NCI-H82 treated with DMSO at 0.1 percent for 48 hours (cell line): ENCODE results near the gene CCDC14.
A peak's percentile ranks its signal among the peaks of the same experiment; 100 is the strongest.
"Not testable (repeated sequence)": the region's sequence is repeated elsewhere in the genome, so short reads cannot be mapped to it uniquely, and the experiment has no call there.

ENCODE experiments used
- DNase-seq: peaks from one replicate; lab custom pipeline; 2025; ENCODE audit not compliant: unreplicated experiment; lab: John Stamatoyannopoulos, UW

Gene CCDC14, protein sequence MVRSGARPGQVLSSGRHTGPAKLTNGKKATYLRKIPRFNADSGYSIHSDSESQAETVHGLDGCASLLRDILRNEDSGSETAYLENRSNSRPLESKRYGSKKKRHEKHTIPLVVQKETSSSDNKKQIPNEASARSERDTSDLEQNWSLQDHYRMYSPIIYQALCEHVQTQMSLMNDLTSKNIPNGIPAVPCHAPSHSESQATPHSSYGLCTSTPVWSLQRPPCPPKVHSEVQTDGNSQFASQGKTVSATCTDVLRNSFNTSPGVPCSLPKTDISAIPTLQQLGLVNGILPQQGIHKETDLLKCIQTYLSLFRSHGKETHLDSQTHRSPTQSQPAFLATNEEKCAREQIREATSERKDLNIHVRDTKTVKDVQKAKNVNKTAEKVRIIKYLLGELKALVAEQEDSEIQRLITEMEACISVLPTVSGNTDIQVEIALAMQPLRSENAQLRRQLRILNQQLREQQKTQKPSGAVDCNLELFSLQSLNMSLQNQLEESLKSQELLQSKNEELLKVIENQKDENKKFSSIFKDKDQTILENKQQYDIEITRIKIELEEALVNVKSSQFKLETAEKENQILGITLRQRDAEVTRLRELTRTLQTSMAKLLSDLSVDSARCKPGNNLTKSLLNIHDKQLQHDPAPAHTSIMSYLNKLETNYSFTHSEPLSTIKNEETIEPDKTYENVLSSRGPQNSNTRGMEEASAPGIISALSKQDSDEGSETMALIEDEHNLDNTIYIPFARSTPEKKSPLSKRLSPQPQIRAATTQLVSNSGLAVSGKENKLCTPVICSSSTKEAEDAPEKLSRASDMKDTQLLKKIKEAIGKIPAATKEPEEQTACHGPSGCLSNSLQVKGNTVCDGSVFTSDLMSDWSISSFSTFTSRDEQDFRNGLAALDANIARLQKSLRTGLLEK

GRCh38 chr3:123960781-123961507 is at the start of gene CCDC14:
Gene CCDC14 (minus strand): TSS chr3:123961229. CDS start chr3:123961173, 56 bp downstream.
- DNase-seq = peak; percentile 95

DNA sequence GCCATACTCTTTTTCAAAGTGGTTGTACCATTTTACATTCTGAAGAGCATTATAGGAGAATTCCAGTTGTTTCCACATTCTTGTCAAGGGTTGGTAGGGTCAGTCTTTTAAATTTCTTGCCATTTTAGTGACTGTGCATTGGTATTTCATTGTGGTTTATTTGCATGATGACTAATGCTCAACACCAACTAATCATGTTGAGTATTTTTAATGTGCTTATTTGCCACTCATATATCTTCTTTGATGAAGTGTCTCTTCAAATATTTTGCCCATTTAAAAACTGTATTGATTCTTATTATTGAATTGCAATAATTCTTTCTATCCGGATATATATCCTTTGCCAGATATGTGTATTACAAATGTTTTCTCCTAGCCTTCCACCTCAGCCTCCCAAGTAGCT is 47.3 kb upstream of the CCDC14 start:
- not testable (repeated sequence) for DNase-seq

- no peak for DNase-seq
Observed at GRCh38 chr3:124007186-124007585, 46.2 kb upstream of the CCDC14 start.

GRCh38 chr3:124002405-124003079 is 41.5 kb upstream of the CCDC14 start:
- DNase-seq = not testable (repeated sequence)

DNA sequence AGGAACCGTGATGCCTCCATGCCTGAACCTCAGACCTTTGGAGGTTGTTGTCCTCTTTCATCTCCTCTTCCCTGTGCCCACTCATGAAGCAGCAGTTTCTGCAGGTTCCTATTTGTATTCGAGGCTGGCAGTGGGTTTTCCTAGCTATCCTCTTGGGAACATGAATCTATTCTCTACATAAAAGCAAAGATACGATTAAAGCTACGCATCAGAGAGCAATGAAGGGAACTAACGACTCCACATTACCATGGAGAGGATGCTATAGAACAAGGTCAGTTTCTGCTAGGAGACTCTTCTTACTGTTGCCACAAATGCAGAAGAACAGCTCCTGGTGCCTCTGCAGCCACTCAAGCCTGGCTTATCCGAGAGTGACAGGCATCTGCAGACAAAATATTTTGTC is 40.3 kb upstream of the CCDC14 start:
- DNase-seq = not testable (repeated sequence)

GRCh38 chr3:123997543-123997942 is 36.5 kb upstream of the CCDC14 start:
- no peak for DNase-seq

DNA sequence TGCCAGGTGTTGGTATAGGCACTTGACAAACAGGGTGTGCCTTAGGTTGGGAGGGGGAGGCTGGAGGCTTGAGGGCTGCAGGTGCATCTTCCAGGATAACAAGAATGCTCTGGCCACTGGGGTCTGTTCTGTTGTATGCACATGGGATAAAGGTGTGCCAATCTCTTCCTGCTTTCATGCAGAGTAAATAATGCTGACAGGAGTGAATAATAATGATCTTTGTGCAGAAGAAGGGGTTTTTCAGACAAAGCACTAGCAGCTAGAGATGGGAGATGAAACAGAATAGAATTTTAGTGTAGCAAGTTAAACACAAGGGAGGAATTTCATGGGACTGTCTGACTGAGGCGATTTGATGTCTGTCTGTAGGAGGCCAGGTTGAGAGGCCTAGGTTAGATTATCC is 32.8 kb upstream of the CCDC14 start:
- DNase-seq = no peak

DNA sequence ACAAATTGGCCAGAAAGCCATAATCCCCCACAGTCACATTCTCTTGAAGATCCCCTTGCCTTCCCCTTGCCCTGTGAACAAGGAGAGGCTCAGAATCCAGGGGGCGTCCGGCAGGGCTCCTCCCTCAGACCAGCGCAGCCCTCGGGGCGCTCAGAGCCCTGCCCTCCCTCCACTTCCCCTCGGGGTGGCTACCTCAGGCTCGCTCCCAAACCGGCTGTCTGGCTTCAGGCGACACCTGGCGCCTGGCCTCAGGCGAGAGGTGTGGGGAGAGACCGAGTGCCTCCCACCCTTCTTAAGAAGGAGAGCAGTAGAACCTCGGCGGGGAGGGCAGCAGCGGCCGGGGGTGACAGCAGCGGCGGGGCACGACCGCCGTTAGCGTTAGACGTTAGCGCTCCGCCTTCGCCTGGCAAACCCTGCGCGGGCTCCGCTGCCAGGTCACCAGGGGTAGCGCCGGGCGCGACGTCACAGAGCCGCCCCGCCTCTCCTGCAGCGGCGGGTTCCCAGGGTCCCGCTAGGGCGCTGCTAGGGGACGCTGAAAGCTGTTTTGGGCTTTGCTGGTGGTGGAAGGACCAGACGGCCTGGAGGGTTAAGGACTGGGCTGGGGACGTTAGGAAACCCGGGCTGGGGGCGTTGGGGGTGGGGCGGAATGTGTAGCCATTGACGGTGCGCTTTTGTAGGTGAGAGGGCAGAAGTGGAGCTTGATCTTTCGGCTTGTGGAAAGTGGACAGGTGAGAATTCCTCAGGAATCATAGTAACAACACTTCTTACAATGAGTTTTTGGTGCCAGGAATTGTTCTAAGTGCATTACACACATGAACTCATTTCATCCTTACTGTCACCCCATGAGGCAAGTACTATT is 30.9 kb upstream of the CCDC14 start, which contains the start of gene ROPN1:
TSS of gene ROPN1 (minus strand) at position 395 of the 859 bp plus-strand sequence. CDS start 11,643 bp downstream, outside the sequence.
- not testable (repeated sequence) for DNase-seq

GRCh38 chr3:123986427-123986826 is 25.4 kb upstream of the CCDC14 start:
- DNase-seq = no peak

DNA sequence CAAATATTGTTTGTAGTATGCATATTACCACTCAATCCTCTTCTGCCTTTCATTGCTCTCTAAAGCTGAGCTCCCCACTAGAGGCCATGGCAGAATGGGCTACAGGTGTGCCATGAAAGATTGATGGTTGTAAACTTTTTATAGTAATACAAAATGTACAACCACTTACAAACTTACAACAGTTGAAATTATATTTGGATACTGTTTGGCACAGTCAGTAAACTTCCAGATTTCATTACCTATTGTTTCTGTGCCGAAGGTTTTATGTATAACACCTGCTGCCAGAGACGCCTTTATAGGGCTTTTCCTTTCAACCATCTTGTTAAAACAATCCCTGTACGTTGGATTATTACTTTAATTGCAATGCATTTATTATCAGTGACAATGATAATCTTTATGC is 23.9 kb upstream of the CCDC14 start:
- DNase-seq = no peak

DNA sequence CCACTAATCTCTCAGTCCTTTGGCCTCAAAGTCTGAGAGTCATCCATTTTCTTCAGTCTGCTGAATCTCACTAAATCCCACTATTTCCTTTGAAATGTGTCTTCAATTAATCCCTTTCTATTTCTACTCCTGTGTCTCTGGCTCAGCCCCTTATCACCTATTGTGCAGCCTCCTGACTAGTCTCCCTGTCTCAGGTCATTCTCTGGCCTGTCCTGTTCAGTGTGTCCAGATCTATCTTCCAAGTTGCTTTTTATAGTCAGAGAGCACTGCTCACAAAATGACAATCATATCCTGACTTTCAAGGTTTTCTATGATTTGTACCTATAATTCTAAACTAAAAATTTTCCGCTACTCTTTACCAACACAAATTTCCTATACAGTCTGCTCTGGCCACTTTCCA is 23.3 kb upstream of the CCDC14 start:
- no peak for DNase-seq

DNA sequence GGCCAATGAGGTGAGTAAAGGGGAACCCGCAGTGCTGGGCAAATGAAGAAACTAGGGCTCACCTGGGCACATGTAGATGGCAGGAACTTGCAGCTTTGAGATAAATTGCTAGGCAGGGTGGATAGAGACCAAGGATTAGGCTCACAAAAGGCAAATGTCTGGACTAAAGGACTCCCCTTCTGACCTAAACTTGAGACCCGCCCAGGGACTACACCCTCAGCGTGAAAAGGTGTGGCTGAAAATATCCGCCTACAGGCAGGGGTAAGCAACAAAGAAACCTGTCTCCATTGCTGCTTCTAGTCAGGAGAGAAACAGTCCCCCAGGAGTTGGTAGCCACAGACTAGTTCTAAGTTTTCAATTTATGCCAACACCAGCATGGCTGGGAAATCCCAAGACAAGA is 20.3 kb upstream of the CCDC14 start:
- DNase-seq = not testable (repeated sequence)

DNA sequence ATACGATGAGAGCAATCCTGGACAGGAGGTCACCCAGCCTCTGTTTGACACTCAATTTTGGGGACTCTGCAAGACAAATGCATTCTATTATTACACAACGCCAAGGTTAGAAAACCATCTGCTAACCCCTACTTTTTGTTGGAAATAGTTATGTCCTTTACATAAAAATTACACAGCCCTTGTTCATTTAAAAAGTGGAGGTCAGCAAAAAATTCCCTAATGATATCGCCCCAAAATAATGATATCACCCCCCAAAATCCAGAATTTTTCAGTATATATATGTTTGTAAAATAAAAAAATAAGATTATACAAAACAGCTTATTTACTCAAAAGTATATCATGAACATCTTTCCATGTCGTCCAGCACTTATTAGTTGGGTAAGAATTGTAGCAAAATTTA is 19.5 kb upstream of the CCDC14 start:
- DNase-seq = no peak

DNA sequence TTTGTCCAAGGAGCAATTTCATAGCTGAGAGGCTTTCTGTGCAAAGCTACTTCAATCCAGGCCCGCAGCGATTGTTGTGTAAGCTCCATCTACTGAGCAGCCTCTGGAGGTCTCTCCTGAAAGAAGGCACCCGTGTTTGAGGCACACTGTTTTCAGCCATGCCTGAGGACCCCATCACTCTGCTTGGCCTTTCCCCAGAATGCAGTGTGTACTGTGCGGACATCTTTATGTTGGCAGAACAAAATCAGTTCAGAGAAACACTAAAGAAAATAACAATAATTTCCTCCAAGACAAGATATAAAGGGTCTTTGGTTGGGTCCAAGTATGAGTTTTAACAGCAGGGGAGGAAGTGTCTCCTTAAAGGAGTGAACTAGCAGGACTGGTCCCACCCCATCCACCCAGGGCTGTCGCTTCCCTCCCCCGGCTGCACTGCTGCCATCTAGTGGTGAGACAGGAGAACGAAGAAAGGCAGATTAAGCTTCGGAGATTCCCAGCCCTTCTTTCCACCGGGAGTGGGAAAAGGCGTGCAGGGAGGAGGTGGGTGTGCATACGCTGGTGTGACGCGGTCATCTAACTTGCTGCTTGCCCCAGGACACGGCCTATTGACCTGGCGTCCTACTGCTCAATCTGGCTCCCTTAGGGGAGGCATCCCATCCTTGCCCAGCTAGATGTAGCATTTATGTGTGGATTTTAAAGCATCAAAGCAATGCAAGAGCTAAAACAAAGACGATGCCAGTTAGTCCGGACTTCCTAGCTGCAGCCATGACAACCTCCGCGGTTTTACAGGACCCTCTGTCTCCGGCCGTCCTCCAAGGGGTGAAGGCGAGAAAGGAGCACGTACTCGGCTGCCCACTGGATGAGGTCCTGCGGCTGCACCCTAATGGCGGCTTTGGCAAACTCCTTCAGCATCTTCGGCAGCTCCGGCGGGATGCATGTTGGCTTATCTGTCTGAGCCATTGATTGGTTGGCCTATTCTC is 18.8 kb upstream of the CCDC14 start:
- peak; percentile 56 for DNase-seq

GRCh38 chr3:123976904-123977303 is 15.9 kb upstream of the CCDC14 start:
- not testable (repeated sequence) for DNase-seq

- DNase-seq = not testable (repeated sequence)
Observed at GRCh38 chr3:123976181-123976898, 15.3 kb upstream of the CCDC14 start.

DNA sequence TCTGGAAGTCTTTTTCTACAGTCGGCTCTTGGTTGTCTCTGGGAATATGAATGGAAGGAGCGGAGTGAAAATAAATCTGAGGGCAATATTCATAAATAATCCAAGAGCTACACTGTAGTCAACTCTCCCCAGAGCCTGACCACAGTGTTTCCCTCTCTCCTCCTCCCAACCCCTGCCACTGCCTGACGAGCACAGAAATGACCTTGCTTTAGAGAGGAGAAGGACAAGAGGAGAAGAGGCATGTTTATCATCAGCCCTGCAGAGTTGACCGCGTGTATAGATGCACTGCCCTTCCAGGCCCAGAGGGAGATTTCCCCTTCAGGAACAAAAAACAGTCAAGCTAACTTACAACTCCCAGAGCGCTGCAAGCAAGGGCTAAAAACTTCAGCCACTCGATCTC is 14.0 kb upstream of the CCDC14 start:
- DNase-seq = not testable (repeated sequence)

- DNase-seq = no peak
Observed at GRCh38 chr3:123971406-123971805, 10.4 kb upstream of the CCDC14 start.
